Measurements from ENCODE around the gene EPHA7.

GRCh38 chr6:93319304-93319703, 100.1 kb downstream of the EPHA7 start:
- TF ChIP-seq PATZ1 (CRISPR knock-in tag; IDR thresholded peaks at IDR 0.05; ENCODE audit: borderline replicate concordance) (no peak), ZFP30 (CRISPR knock-in tag; IDR thresholded peaks at IDR 0.05) (no peak), TOX (CRISPR knock-in tag; IDR thresholded peaks at IDR 0.05; ENCODE audit: borderline replicate concordance) (no peak), POU6F1 (CRISPR knock-in tag; IDR thresholded peaks at IDR 0.05; ENCODE audit: borderline replicate concordance, low read depth) (no peak), CSRNP3 (CRISPR knock-in tag; IDR thresholded peaks at IDR 0.05) (no peak), RARB (CRISPR knock-in tag; IDR thresholded peaks at IDR 0.05) (no peak), CREB5 (CRISPR knock-in tag; IDR thresholded peaks at IDR 0.05; ENCODE audit: low read depth) (no peak), ZNF70 (CRISPR knock-in tag; IDR thresholded peaks at IDR 0.05) (no peak), TCF4 (CRISPR knock-in tag; IDR thresholded peaks at IDR 0.05; ENCODE audit: borderline replicate concordance) (no peak), OSR1 (CRISPR knock-in tag; IDR thresholded peaks at IDR 0.05) (no peak), ESRRG (CRISPR knock-in tag; IDR thresholded peaks at IDR 0.05) (no peak)
